Keratinocyte (primary cell): ENCODE results near the gene RANBP3L. TPM values are rescaled to one million over a fixed set of nuclear protein-coding genes. Genes with fewer than 3 reads are reported as not detected.

Experiments
- DNase-seq: peaks from one replicate; pipeline ENCODE4 v3.0.0-alpha.2; 2011; ENCODE audit warnings: low read depth, missing footprints, low spot score
- FAIRE-seq: peaks from 2 replicates; lab custom pipeline; 2011; peaks lifted over from hg19 to GRCh38; lab: Jason Lieb, UNC
- H2AFZ ChIP-seq: 2 replicates; pipeline ENCODE4 v1.6.0; 2012; ENCODE audit warnings: low read length, control low read depth, inconsistent platforms; ENCODE audit not compliant: control insufficient read depth
- H3K27ac ChIP-seq: 2 replicates; pipeline ENCODE4 v1.5.1; 2011; ENCODE audit warnings: low read length; ENCODE audit not compliant: control insufficient read depth, insufficient read depth
- H3K27me3 ChIP-seq: 3 replicates; pipeline ENCODE4 v1.6.0; 2011; ENCODE audit warnings: low read length; ENCODE audit not compliant: control insufficient read depth, insufficient read depth; ENCODE audit errors: extremely low read depth
- H3K36me3 ChIP-seq, 2 experiments: 2 replicates in 1 of 2; 3 replicates in 1 of 2; pipeline ENCODE4 v1.5.1; 2011; ENCODE audit warnings: low read length in 2 of 2, mild to moderate bottlenecking in 1 of 2; ENCODE audit not compliant: control insufficient read depth in 2 of 2, insufficient read depth in 2 of 2; ENCODE audit errors: extremely low read depth in 1 of 2
- H3K4me1 ChIP-seq: 3 replicates; pipeline ENCODE4 v1.5.1; 2011; ENCODE audit warnings: low read length; ENCODE audit not compliant: control insufficient read depth, insufficient read depth; ENCODE audit errors: extremely low read depth
- H3K4me2 ChIP-seq: 3 replicates; pipeline ENCODE4 v1.6.0; 2011; ENCODE audit warnings: low read depth, low read length; ENCODE audit not compliant: control insufficient read depth, insufficient read depth; ENCODE audit errors: extremely low read depth
- H3K4me3 ChIP-seq, 3 experiments: fragments of 200-600 bp in 1 of 3; sonication (generic) in 1 of 3; 2 replicates in 2 of 3; 3 replicates in 1 of 3; pipeline ENCODE4 v1.5.1; 2011 to 2016; ENCODE audit warnings: low read length in 3 of 3, mild to moderate bottlenecking in 3 of 3, control low read depth in 2 of 3, inconsistent platforms in 1 of 3, low read depth in 1 of 3, mixed read lengths in 1 of 3, mixed run types in 1 of 3, moderate library complexity in 1 of 3; ENCODE audit not compliant: control insufficient read depth in 2 of 3, insufficient read depth in 2 of 3; ENCODE audit errors: extremely low read depth in 1 of 3
- H3K79me2 ChIP-seq: 2 replicates; pipeline ENCODE4 v1.6.0; 2012; ENCODE audit warnings: low read length; ENCODE audit not compliant: control insufficient read depth, insufficient read depth
- H3K9ac ChIP-seq: 3 replicates; pipeline ENCODE4 v1.6.0; 2011; ENCODE audit warnings: low read length; ENCODE audit not compliant: control insufficient read depth, insufficient read depth; ENCODE audit errors: extremely low read depth
- H3K9me1 ChIP-seq: 3 replicates; pipeline ENCODE4 v1.6.0; 2011; ENCODE audit warnings: low read length; ENCODE audit not compliant: control insufficient read depth, insufficient read depth; ENCODE audit errors: extremely low read depth
- H3K9me3 ChIP-seq: 2 replicates; pipeline ENCODE4 v1.5.1; 2012; ENCODE audit warnings: low read depth, low read length; ENCODE audit not compliant: control insufficient read depth
- H4K20me1 ChIP-seq: 3 replicates; pipeline ENCODE4 v1.6.0; 2011; ENCODE audit warnings: low read length; ENCODE audit not compliant: control insufficient read depth, insufficient read depth; ENCODE audit errors: extremely low read depth
- CTCF ChIP-seq, 3 experiments: IDR thresholded peaks in 1 of 3; conservative IDR thresholded peaks in 1 of 3; optimal IDR thresholded peaks in 1 of 3; 2 replicates in 2 of 3; 3 replicates in 1 of 3; pipeline versions ENCODE3 to v1.5.1; 2011; ENCODE audit warnings: low read length in 3 of 3, mild to moderate bottlenecking in 3 of 3, moderate library complexity in 2 of 3, control low read depth in 1 of 3, inconsistent platforms in 1 of 3; ENCODE audit not compliant: insufficient read depth in 2 of 3; ENCODE audit errors: extremely low read depth in 1 of 3
- EZH2 ChIP-seq: IDR thresholded peaks from one replicate; pipeline ENCODE4 v1.6.1; 2012; ENCODE audit warnings: inconsistent platforms, mild to moderate bottlenecking, low read length, moderate library complexity
- dilution Hi-C: fragments of 300-500 bp; cut with MboI; formaldehyde crosslinking; loops from one replicate; pipeline ENCODE4 v1.7.0; 2020; ENCODE audit warnings: low sequenced_read_pairs; ENCODE audit not compliant: extremely low pct_ligation_motif_present
- polyA plus RNA-seq, 5 experiments: library from polyadenylated mRNA; depleted of rRNA in 3 of 5; stranded (reverse) in 3 of 5; stranded (forward) in 1 of 5; unstranded in 1 of 5; fragments of >200 nt; gene quantifications; 1 replicate in 1 of 5; 2 replicates in 3 of 5; 3 replicates in 1 of 5; pipeline versions ENCODE4 v1.2.1 to v1.2.3, GENCODE V29; 2011 to 2012; ENCODE audit warnings: missing spikeins in 2 of 5, low read depth in 1 of 5, low replicate concordance in 1 of 5

Gene RANBP3L
- polyA plus RNA-seq, 1 donor (not counting 4 experiments of a cell fraction or from before 2014, with no cell fraction given) = not detected

GRCh38 chr5:36240779-36241630, 60.7 kb downstream of the RANBP3L start:
- no peak for FAIRE-seq
- peak overlapping the region; percentile 95 for H3K4me2 ChIP-seq
- no peaks in the 10 kb centered on the region for H3K9me1 ChIP-seq

GRCh38 chr5:36239370-36240293, 62.1 kb downstream of the RANBP3L start:
- DNase-seq (no peak), FAIRE-seq (peak; percentile 49)
- Histone ChIP-seq H3K9me3 (no peaks in the 10 kb centered on the region), H3K36me3 (no peaks in the 10 kb centered on the region), H3K27me3 (peaks cover 3% of the 10 kb centered on the region), H4K20me1 (no peaks in the 10 kb centered on the region), H3K9ac (no peak overlapping the region), H3K4me2 (peak overlapping the region; percentile 95), H3K4me3 (peak overlapping the region in 2 of 3 experiments; percentile 78 to 84), H3K4me1 (peaks cover 18% of the 10 kb centered on the region), H3K9me1 (no peaks in the 10 kb centered on the region), H3K79me2 (peaks cover 22% of the 10 kb centered on the region), H3K27ac (no peak overlapping the region), H2AFZ (peak overlapping the region; percentile 34)
- dilution Hi-C loops = no loop called here
- TF ChIP-seq EZH2 = no peak
- TF ChIP-seq CTCF (optimal IDR thresholded peaks at IDR 0.05 in 1 of 3, IDR thresholded peaks at IDR 0.05 in 1 of 3, conservative IDR thresholded peaks at IDR 0.05 in 1 of 3; ENCODE audit: extremely low read depth in 1 of 3, insufficient read depth in 2 of 3, low read length in 3 of 3) = no peak

More at GRCh38 chr5:36240779-36241630, 60.7 kb downstream of the RANBP3L start:
- dilution Hi-C loops = no loop called here
- peaks cover 18% of the 10 kb centered on the region for H3K4me1 ChIP-seq
- H3K27me3 ChIP-seq = peaks cover 3% of the 10 kb centered on the region
- H3K4me3 ChIP-seq = peak overlapping the region; percentile 68 to 84 (median 78)
- H3K27ac ChIP-seq = peak overlapping the region; percentile 84
- peaks cover 22% of the 10 kb centered on the region for H3K79me2 ChIP-seq
- H3K9me3 ChIP-seq = no peaks in the 10 kb centered on the region
- no peak for DNase-seq
- peak overlapping the region; percentile 76 for H2AFZ ChIP-seq
- peak overlapping the region; percentile 93 for H3K9ac ChIP-seq
- no peaks in the 10 kb centered on the region for H4K20me1 ChIP-seq
- TF ChIP-seq CTCF (optimal IDR thresholded peaks at IDR 0.05 in 1 of 3, IDR thresholded peaks at IDR 0.05 in 1 of 3, conservative IDR thresholded peaks at IDR 0.05 in 1 of 3; ENCODE audit: extremely low read depth in 1 of 3, insufficient read depth in 2 of 3, low read length in 3 of 3) (no peak), EZH2 (no peak)
- H3K36me3 ChIP-seq = no peaks in the 10 kb centered on the region
